RKO (cell line): ENCODE measurements around the gene KIF6.
"Not testable (repeated sequence)": the region's sequence is repeated elsewhere in the genome, so short reads cannot be mapped to it uniquely, and the experiment has no call there.

Experiments used
- DNase-seq: peaks from one replicate; pipeline ENCODE4 v3.0.0-alpha.2; 2016; ENCODE audit warnings: low spot score

KIF6 gene

DNA sequence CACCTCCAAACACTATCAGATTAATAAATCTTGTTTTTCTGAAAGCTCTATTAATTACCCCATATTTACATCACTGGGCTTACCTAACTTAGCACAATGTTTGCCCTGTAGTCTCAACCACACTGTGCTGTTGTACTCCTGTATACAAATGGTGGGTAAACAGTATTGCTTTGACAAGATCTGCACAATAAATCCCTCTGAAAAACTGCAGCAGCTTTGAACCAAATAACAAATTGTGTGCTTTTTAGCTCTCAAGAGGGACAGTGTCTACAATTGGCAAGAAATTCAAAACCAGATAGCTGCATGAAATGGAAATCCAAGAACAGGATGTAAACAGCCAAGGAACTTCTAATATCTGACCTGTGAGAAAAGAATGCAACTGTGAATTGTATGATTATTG is 10.4 kb downstream of the KIF6 start:
- no peak for DNase-seq

DNA sequence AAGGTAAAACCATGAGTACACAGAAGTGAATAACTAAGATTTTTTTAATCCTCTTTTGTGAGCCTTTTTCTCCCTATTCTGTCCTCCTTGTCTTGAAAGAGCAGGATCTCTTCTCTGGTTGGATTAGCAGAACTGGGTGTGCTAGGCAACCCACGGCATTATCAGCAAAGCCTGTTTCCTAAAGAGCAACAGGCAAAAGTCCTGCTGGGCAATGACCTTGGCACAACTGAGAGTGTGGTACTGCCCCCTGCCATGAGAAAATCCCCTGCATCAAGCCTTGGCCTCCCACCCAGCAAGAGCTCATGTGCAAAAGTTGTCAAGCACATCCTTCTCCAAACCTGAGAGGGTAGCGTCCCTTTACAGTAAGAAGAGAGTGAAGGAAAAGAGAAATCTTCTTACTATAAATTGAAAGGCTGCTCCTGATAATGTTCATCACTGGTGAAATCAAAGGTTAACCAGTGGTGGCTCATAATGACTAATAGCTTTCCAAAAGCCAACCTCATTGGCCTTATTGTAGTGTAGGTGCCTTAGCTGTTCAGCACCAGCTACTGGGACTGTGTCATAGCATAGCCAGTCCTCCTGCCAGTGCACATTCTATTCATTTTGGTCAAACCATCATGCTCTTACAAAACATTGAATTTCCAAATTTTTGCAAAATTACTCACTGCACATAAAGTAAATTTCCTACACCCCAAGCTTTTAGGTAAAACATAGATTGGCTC is 17.1 kb downstream of the KIF6 start:
- peak; percentile 25 for DNase-seq

GRCh38 chr6:39706819-39707335 is 18.3 kb downstream of the KIF6 start:
- DNase-seq, result no peak

DNA sequence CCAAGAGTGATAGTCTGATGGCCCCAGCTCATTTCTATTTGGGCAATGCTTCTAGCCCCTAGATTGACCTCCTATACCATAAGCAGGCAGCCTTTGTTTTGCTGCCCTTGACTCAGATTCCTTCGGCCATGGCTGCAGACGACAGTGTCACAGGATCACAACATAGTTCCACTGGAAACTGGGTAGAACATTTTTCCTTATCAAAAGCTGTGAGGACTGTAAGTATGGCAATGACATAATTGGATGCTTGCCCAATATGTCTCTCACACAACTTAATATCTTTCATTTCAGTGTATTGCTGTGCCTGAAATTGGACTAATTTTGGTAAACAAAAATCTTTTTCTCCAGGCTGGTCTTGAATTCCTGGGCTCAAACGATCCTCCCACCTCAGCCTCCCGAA is 22.9 kb downstream of the KIF6 start:
- DNase-seq, result no peak

- DNase-seq, result no peak
Measured at GRCh38 chr6:39700362-39700761, 24.8 kb downstream of the KIF6 start.

GRCh38 chr6:39698789-39699188 is 26.4 kb downstream of the KIF6 start:
- DNase-seq, result no peak

- no peak for DNase-seq
Measured at GRCh38 chr6:39696986-39697788, 28.0 kb downstream of the KIF6 start.

- no peak for DNase-seq
Measured at GRCh38 chr6:39695447-39695846, 29.8 kb downstream of the KIF6 start.

GRCh38 chr6:39693206-39693605 is 32.0 kb downstream of the KIF6 start:
- DNase-seq, result no peak

- no peak for DNase-seq
Measured at GRCh38 chr6:39688494-39688893, 36.7 kb downstream of the KIF6 start.

- DNase-seq, result no peak
Measured at GRCh38 chr6:39686976-39687375, 38.2 kb downstream of the KIF6 start.

- no peak for DNase-seq
Measured at GRCh38 chr6:39685938-39686337, 39.3 kb downstream of the KIF6 start.

GRCh38 chr6:39685489-39685826 is 39.8 kb downstream of the KIF6 start:
- no peak for DNase-seq

- DNase-seq, result peak; percentile 7
Measured at GRCh38 chr6:39684790-39685488, 40.3 kb downstream of the KIF6 start.

DNA sequence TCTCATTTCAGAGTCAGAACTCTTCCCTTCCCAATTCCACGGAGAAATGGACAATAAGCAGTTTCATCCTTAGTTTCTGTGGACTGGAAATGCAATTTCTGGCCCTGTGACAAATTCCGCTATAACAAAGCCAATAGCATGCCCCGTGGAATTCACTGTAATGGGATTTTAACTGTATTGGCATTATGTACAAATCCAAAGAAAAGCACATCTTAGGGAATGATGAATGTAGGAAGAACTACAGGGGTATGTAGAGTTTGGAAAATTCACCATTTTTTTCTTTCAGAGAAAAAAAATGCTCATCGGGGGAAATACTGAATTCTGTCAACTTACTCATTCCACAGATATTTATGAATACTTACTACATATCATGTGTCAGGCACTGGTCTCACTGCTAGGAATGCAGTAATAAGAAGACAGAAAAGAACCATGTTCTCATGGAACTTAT is 43.5 kb downstream of the KIF6 start:
- no peak for DNase-seq

- no peak for DNase-seq
Measured at GRCh38 chr6:39678914-39679313, 46.3 kb downstream of the KIF6 start.

DNA sequence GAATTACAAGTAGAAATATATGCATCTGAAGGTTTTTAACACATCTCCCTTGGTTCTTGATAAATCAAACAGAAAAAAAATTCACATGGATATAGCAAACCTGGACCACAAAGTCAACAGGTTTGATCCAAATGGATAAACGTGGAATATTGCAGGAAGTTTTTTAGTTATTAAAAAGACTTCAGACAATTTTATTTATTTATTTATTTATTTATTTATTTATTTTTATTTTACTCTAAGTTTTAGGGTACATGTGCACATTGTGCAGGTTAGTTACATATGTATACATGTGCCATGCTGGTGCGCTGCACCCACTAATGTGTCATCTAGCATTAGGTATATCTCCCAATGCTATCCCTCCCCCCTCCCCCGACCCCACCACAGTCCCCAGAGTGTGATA is 47.9 kb downstream of the KIF6 start:
- DNase-seq, result not testable (repeated sequence)

DNA sequence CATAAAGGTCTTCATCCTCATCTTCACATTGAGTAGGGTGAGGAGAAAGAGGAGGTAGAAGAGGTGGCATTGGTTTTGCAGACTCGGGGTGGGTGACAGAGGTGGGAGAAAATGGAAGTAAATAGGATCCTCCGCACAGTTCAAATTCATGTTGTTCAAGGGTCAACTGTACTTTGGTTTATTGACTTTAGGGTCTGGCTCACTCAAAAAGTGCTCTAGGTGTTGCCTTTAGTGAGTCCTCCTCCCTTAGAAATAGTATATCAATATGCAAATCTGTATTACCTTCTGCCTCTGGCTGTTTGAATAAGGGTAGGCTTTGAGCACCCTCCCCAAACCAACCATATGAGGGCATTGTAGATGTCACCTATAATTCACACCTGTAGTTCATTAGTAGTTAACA is 54.7 kb downstream of the KIF6 start:
- no peak for DNase-seq

DNA sequence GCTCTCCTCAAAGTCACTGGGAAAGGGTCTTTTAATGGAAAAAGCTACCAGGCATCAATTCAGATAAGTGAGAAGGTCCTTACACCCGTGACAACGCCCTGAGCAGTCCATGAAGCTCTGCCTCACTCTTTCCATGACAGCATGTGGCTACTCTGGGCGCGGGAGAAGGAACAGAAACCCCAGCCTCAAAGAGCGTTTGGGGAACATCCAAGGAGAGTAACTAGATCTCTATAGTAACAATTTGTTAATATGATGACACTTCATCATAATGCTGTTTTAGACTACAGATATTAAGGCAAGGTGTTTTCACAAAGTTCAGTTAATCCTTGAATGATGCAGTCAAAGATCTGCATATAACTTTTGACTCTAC is 55.2 kb downstream of the KIF6 start:
- no peak for DNase-seq

- no peak for DNase-seq
Measured at GRCh38 chr6:39669207-39669972, 55.8 kb downstream of the KIF6 start.

DNA sequence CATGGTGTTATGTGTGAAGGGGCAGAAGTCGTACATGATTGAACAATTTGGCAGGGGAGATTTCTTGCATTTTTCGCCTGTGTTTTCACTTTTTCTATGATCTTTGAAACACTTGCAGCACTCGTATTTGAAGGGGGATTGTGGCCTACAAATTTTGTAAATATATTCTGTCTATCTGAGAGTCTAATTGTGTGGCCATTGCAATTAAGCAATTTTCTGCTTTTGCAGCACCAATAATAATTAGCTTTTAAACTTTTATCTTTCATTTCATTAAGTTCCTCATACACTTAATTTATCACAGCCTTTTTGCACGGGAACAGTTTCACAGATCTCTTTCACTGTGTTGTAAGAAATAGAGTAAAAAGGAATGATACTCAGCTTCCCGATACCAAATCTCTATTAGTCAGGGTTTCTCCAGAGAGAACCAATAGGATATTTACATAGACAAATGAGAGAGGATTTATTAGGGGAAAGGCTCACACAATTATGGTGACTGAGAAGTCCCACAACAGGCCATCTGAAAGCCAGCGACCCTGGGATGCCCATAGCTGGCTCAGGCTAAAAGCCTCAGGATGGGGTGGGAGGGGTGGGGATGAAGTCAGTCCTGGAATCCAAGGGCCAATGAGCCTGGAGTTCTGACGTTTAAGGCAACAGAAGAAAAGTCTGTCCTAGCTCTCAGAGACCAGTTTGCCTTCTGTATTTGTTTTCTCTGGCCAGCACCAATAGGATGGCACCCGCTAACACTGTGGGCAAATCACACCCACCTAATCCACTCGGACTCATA is 58.3 kb downstream of the KIF6 start:
- DNase-seq, result no peak
